OCI-LY3 (cell line): ENCODE data around the gene LRFN5.
A peak's percentile ranks its signal among the peaks of the same experiment; 100 is the strongest.

Experiments
- H2AFZ ChIP-seq: fragments of 200-600, 300-600 bp; shearing (Covaris generic); 2 replicates; pipeline ENCODE4 v1.6.0; 2014; ENCODE audit warnings: antibody characterized with exemption, low read depth, low read length
- H3K27ac ChIP-seq: fragments of 200-600, 300-600 bp; sonication (generic); 2 replicates; pipeline ENCODE4 v1.5.1; 2014; ENCODE audit warnings: mild to moderate bottlenecking, low read length, moderate library complexity, mixed read lengths
- H3K27me3 ChIP-seq: fragments of 200-600, 300-600 bp; sonication (generic); 2 replicates; pipeline ENCODE4 v1.6.1; 2014; ENCODE audit warnings: low read depth, low read length, mixed read lengths
- H3K36me3 ChIP-seq: fragments of 200-600, 300-600 bp; sonication (generic); replicated peaks from 2 replicates; pipeline ENCODE3; 2014; ENCODE audit warnings: low read depth, low read length, mixed read lengths
- H3K4me1 ChIP-seq: fragments of 300-600, 200-600 bp; sonication (generic); 2 replicates; pipeline ENCODE4 v1.6.1; 2014; ENCODE audit warnings: low read length, mixed read lengths
- H3K4me2 ChIP-seq: fragments of 200-600, 300-600 bp; sonication (generic); 2 replicates; pipeline ENCODE4 v1.6.1; 2014; ENCODE audit warnings: low read length, mixed read lengths
- H3K4me3 ChIP-seq: fragments of 300-600, 200-600 bp; sonication (generic); 2 replicates; pipeline ENCODE4 v1.5.1; 2014; ENCODE audit warnings: antibody characterized with exemption, mild to moderate bottlenecking, low read length, moderate library complexity
- H3K79me2 ChIP-seq: fragments of 300-600, 200-600 bp; shearing (Covaris generic); 2 replicates; pipeline ENCODE4 v1.6.1; 2014; ENCODE audit warnings: mild to moderate bottlenecking, low read length, mixed read lengths
- H3K9ac ChIP-seq: fragments of 300-600, 200-600 bp; shearing (Covaris generic); 2 replicates; pipeline ENCODE4 v1.6.0; 2014; ENCODE audit warnings: mild to moderate bottlenecking, low read length, moderate library complexity
- H3K9me3 ChIP-seq: fragments of 200-600, 300-600 bp; shearing (Covaris generic); 2 replicates; pipeline ENCODE4 v1.6.1; 2014; ENCODE audit warnings: low read length, mixed read lengths; ENCODE audit not compliant: insufficient read depth
- H4K20me1 ChIP-seq: fragments of 200-600, 300-600 bp; sonication (generic); 2 replicates; pipeline ENCODE4 v1.6.1; 2016; ENCODE audit warnings: low read length, mixed read lengths; ENCODE audit not compliant: insufficient read depth
- CTCF ChIP-seq: fragments of 200-600, 300-600 bp; sonication (generic); IDR thresholded peaks from 2 replicates; pipeline ENCODE4 v1.5.1; 2014; ENCODE audit warnings: antibody characterized with exemption, low read length, low read depth
- EZH2phosphoT487 ChIP-seq: fragments of 200-600 bp; shearing (Covaris generic); IDR thresholded peaks from 2 replicates; pipeline ENCODE4 v1.6.1; 2018; ENCODE audit warnings: antibody characterized with exemption, mixed run types, low read depth

LRFN5 gene

GRCh38 chr14:41916313-41916712 lies 309.6 kb downstream of the LRFN5 start:
- Histone ChIP-seq H2AFZ (no peak overlapping the region), H3K9ac (no peak overlapping the region), H3K9me3 (0 out of 2 replicates have a peak, but pooled peaks cover 2% of the 10 kb centered on the region), H3K4me2 (no peak overlapping the region), H3K27ac (no peak overlapping the region), H3K36me3 (no peaks in the 10 kb centered on the region), H4K20me1 (no peaks in the 10 kb centered on the region), H3K27me3 (no peaks in the 10 kb centered on the region), H3K79me2 (no peaks in the 10 kb centered on the region), H3K4me3 (no peak overlapping the region), H3K4me1 (no peaks in the 10 kb centered on the region)
- TF ChIP-seq EZH2phosphoT487 (no peak), CTCF (no peak)

GRCh38 chr14:41925409-41925808 lies 318.7 kb downstream of the LRFN5 start:
- Histone ChIP-seq H2AFZ (peak overlapping the region; percentile 86; the same call in 1 of the 2 replicates), H3K4me3 (peak overlapping the region; percentile 35), H4K20me1 (no peaks in the 10 kb centered on the region), H3K9ac (no peak overlapping the region), H3K27me3 (no peaks in the 10 kb centered on the region), H3K4me1 (peaks cover 6% of the 10 kb centered on the region), H3K36me3 (no peaks in the 10 kb centered on the region), H3K9me3 (no peaks in the 10 kb centered on the region), H3K4me2 (peak overlapping the region; percentile 48), H3K79me2 (no peaks in the 10 kb centered on the region), H3K27ac (no peak overlapping the region)
- TF ChIP-seq EZH2phosphoT487 = no peak
- TF ChIP-seq CTCF = peak; percentile 69

- no peaks in the 10 kb centered on the region for H3K9me3 ChIP-seq
- H4K20me1 ChIP-seq = no peaks in the 10 kb centered on the region
Observed at GRCh38 chr14:41950428-41951151, 343.9 kb downstream of the LRFN5 start.

More at GRCh38 chr14:41950428-41951151, 343.9 kb downstream of the LRFN5 start:
- no peak overlapping the region for H3K9ac ChIP-seq
- no peak overlapping the region for H2AFZ ChIP-seq
- no peaks in the 10 kb centered on the region for H3K4me1 ChIP-seq
- TF ChIP-seq EZH2phosphoT487 = no peak
- TF ChIP-seq CTCF = no peak
- no peak overlapping the region for H3K4me2 ChIP-seq
- no peaks in the 10 kb centered on the region for H3K36me3 ChIP-seq
- H3K4me3 ChIP-seq = no peak overlapping the region
- H3K27ac ChIP-seq = no peak overlapping the region
- H3K27me3 ChIP-seq = no peaks in the 10 kb centered on the region
- H3K79me2 ChIP-seq = no peaks in the 10 kb centered on the region
